ENCODE data around the gene SLFN12. TPM values are rescaled to one million over a fixed set of nuclear protein-coding genes. Genes with fewer than 3 reads are reported as not detected.

The SLFN12 gene
- total RNA-seq, 6 donors from 2014 or later = 7.0 to 26.2 (median 12.3) TPM

GRCh38 chr17:35438433-35438832, 6.1 kb upstream of the SLFN12 start:
- H3K9me3 ChIP-seq = no peaks in the 10 kb centered on the region
- TF ChIP-seq CTCF (IDR thresholded peaks at IDR 0.05) (no peak), EP300 (IDR thresholded peaks at IDR 0.05) (no peak), POLR2A (IDR thresholded peaks at IDR 0.05) (no peak), POLR2AphosphoS5 (IDR thresholded peaks at IDR 0.05) (no peak)
- ATAC-seq (ENCODE audit: low FRiP score in 2 of 2) = no peak

GRCh38 chr17:35433075-35433894, 985 bp upstream of the SLFN12 start:
- 12 to 23% methylated on average over 18 to 19 of the region's 19 CpGs for WGBS, 2 donors
- peak in 1 of 2 donors; percentile 94 for DNase-seq
- TF ChIP-seq CTCF (IDR thresholded peaks at IDR 0.05) (peak in 1 of 6 experiments; percentile 15), EP300 (IDR thresholded peaks at IDR 0.05) (no peak), POLR2AphosphoS5 (IDR thresholded peaks at IDR 0.05) (peak in 1 of 2 donors; percentile 30), POLR2A (IDR thresholded peaks at IDR 0.05) (no peak)

More at GRCh38 chr17:35438433-35438832, 6.1 kb upstream of the SLFN12 start:
- Histone ChIP-seq H3K4me1 (peaks cover 7 to 12% (median 11%) of the 10 kb centered on the region in 4 donors), H3K36me3 (no peaks in the 10 kb centered on the region), H3K4me3 (no peak overlapping the region), H3K27me3 (no peaks in the 10 kb centered on the region), H3K27ac (no peak overlapping the region)
- DNase-seq = no peak

GRCh38 chr17:35429702-35430101, 2.6 kb downstream of the SLFN12 start:
- WGBS, 2 donors = 95 to 96% methylated on average over 2 of the region's 2 CpGs
- Histone ChIP-seq H3K4me1 (peaks cover 21 to 35% (median 26%) of the 10 kb centered on the region in 4 donors), H3K36me3 (no peaks in the 10 kb centered on the region), H3K9me3 (no peaks in the 10 kb centered on the region), H3K27ac (no peak overlapping the region), H3K27me3 (no peaks in the 10 kb centered on the region), H3K4me3 (no peak overlapping the region)
- TF ChIP-seq POLR2AphosphoS5 (IDR thresholded peaks at IDR 0.05) (no peak), CTCF (IDR thresholded peaks at IDR 0.05) (no peak), POLR2A (IDR thresholded peaks at IDR 0.05) (no peak), EP300 (IDR thresholded peaks at IDR 0.05) (no peak)
- DNase-seq (no peak), ATAC-seq (ENCODE audit: low FRiP score in 2 of 2) (no peak)

More at GRCh38 chr17:35433075-35433894, 985 bp upstream of the SLFN12 start:
- Histone ChIP-seq H3K4me3 (peak overlapping the region; percentile 45 to 68 (median 58)), H3K4me1 (peaks cover 21 to 35% (median 26%) of the 10 kb centered on the region in 4 donors), H3K9me3 (no peaks in the 10 kb centered on the region), H3K36me3 (no peaks in the 10 kb centered on the region), H3K27ac (peak overlapping the region; percentile 84 to 91 (median 88)), H3K27me3 (no peaks in the 10 kb centered on the region)
- peak; percentile 94 for ATAC-seq (ENCODE audit: low FRiP score in 2 of 2)

GRCh38 chr17:35428229-35428628, 4.1 kb downstream of the SLFN12 start:
- no peak overlapping the region for H3K27ac ChIP-seq
- WGBS, 2 donors = 73 to 83% methylated on average over 2 of the region's 2 CpGs
- no peaks in the 10 kb centered on the region for H3K36me3 ChIP-seq
- no peaks in the 10 kb centered on the region for H3K9me3 ChIP-seq
- H3K4me1 ChIP-seq = peaks cover 12 to 26% (median 18%) of the 10 kb centered on the region in 4 donors
- H3K27me3 ChIP-seq = no peaks in the 10 kb centered on the region
- DNase-seq = no peak
- TF ChIP-seq POLR2AphosphoS5 (IDR thresholded peaks at IDR 0.05) (no peak), CTCF (IDR thresholded peaks at IDR 0.05) (no peak), EP300 (IDR thresholded peaks at IDR 0.05) (no peak), POLR2A (IDR thresholded peaks at IDR 0.05) (no peak)
- no peak overlapping the region for H3K4me3 ChIP-seq
- ATAC-seq (ENCODE audit: low FRiP score in 2 of 2) = no peak

All from upper lobe of left lung (tissue), 6 donors.